Neural cell (in vitro differentiated cells): ENCODE measurements around the gene JOSD1.
"Not testable (repeated sequence)": the region's sequence is repeated elsewhere in the genome, so short reads cannot be mapped to it uniquely, and the experiment has no call there.

ENCODE experiments used
- CTCF ChIP-seq: fragments of 450-650 bp; IDR thresholded peaks from 2 replicates; pipeline ENCODE4 v1.5.1; 2014; ENCODE audit warnings: antibody characterized with exemption, mild to moderate bottlenecking, moderate library complexity; ENCODE audit not compliant: poor library complexity, severe bottlenecking
- EP300 ChIP-seq: fragments of 450-650 bp; conservative IDR thresholded peaks from 2 replicates; pipeline ENCODE4 v1.6.1; 2014; ENCODE audit warnings: antibody characterized with exemption, mild to moderate bottlenecking, moderate library complexity; ENCODE audit not compliant: poor library complexity, severe bottlenecking
- EZH2 ChIP-seq: fragments of 200-600, 300-800 bp; shearing (Covaris generic), sonication (generic); IDR thresholded peaks from 2 replicates; pipeline ENCODE4 v1.6.1; 2014; ENCODE audit warnings: antibody characterized with exemption, low read length, borderline replicate concordance, mild to moderate bottlenecking; ENCODE audit not compliant: insufficient read depth, poor library complexity, severe bottlenecking
- POLR2AphosphoS5 ChIP-seq: IDR thresholded peaks from 2 replicates; pipeline ENCODE4 v1.6.1; 2012
- RAD21 ChIP-seq: fragments of 450-650 bp; conservative IDR thresholded peaks from 2 replicates; pipeline ENCODE4 v1.6.1; 2014; ENCODE audit warnings: antibody characterized with exemption, mild to moderate bottlenecking, moderate library complexity
- TF ChIP-seq, protein P1 (sequence below): IDR thresholded peaks from 2 replicates; pipeline ENCODE4 v1.6.1; 2012; ENCODE audit warnings: borderline replicate concordance

DNA sequence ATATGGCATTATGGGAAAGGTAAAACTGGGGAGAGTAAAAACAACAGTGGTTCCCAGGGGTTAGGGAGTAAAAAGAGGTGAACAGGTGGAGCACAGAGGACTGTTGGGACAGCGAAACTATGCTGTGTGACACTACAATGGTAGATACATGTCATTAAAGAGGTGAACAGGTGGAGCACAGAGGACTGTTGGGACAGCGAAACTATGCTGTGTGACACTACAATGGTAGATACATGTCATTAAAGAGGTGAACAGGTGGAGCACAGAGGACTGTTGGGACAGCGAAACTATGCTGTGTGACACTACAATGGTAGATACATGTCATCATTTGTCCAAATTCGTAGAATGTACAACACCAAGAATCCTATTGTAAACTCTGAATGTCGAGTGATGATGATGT lies 56.5 kb downstream of the JOSD1 start:
- not testable (repeated sequence) for TF ChIP-seq CTCF, EZH2, EP300, POLR2AphosphoS5, RAD21
- TF ChIP-seq, protein P1, sequence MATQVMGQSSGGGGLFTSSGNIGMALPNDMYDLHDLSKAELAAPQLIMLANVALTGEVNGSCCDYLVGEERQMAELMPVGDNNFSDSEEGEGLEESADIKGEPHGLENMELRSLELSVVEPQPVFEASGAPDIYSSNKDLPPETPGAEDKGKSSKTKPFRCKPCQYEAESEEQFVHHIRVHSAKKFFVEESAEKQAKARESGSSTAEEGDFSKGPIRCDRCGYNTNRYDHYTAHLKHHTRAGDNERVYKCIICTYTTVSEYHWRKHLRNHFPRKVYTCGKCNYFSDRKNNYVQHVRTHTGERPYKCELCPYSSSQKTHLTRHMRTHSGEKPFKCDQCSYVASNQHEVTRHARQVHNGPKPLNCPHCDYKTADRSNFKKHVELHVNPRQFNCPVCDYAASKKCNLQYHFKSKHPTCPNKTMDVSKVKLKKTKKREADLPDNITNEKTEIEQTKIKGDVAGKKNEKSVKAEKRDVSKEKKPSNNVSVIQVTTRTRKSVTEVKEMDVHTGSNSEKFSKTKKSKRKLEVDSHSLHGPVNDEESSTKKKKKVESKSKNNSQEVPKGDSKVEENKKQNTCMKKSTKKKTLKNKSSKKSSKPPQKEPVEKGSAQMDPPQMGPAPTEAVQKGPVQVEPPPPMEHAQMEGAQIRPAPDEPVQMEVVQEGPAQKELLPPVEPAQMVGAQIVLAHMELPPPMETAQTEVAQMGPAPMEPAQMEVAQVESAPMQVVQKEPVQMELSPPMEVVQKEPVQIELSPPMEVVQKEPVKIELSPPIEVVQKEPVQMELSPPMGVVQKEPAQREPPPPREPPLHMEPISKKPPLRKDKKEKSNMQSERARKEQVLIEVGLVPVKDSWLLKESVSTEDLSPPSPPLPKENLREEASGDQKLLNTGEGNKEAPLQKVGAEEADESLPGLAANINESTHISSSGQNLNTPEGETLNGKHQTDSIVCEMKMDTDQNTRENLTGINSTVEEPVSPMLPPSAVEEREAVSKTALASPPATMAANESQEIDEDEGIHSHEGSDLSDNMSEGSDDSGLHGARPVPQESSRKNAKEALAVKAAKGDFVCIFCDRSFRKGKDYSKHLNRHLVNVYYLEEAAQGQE: not testable (repeated sequence)
